Endothelial cell (in vitro differentiated cells): ENCODE measurements around the gene ZNF774. TPM values are rescaled to one million over a fixed set of nuclear protein-coding genes. Genes with fewer than 3 reads are reported as not detected.

ENCODE experiments used
- DNase-seq: peaks from one replicate; pipeline ENCODE4 v3.0.0; 2021; ENCODE audit warnings: low spot score
- H3K27ac Mint-ChIP-seq: one replicate; pipeline ENCODE4 v1.8.0; 2021; ENCODE audit warnings: mixed read lengths, inconsistent platforms; ENCODE audit not compliant: unreplicated experiment
- H3K27me3 Mint-ChIP-seq: one replicate; pipeline ENCODE4 v1.8.0; 2021; ENCODE audit warnings: mild to moderate bottlenecking, moderate library complexity, mixed read lengths, inconsistent platforms; ENCODE audit not compliant: unreplicated experiment
- H3K36me3 Mint-ChIP-seq: one replicate; pipeline ENCODE4 v1.8.0; 2021; ENCODE audit warnings: mild to moderate bottlenecking, low read depth, mixed read lengths, inconsistent platforms; ENCODE audit not compliant: unreplicated experiment
- H3K4me1 Mint-ChIP-seq: one replicate; pipeline ENCODE4 v1.8.0; 2021; ENCODE audit warnings: mild to moderate bottlenecking, mixed read lengths, inconsistent platforms; ENCODE audit not compliant: unreplicated experiment
- H3K4me3 Mint-ChIP-seq: one replicate; pipeline ENCODE4 v1.8.0; 2021; ENCODE audit warnings: mild to moderate bottlenecking, mixed read lengths, inconsistent platforms; ENCODE audit not compliant: unreplicated experiment
- H3K9me3 Mint-ChIP-seq: one replicate; pipeline ENCODE4 v1.8.0; 2021; ENCODE audit warnings: mixed read lengths, inconsistent platforms; ENCODE audit not compliant: unreplicated experiment
- CTCF ChIP-seq: fragments of 200-600 bp; sonication (generic); IDR thresholded peaks from one replicate; pipeline ENCODE4 v1.5.0; 2021; ENCODE audit warnings: antibody characterized with exemption; ENCODE audit not compliant: unreplicated experiment
- total RNA-seq: library from RNA; stranded (reverse); fragmentation: NEBNext Ultra II Directional; extraction: Animal tissue kit (Norgen Biotek cat#: 25700); gene quantifications from one replicate; pipeline ENCODE4 v1.2.1, GENCODE V29; 2021; ENCODE audit not compliant: unreplicated experiment

Gene ZNF774
- total RNA-seq, 1 donor from 2014 or later, result 4.1 TPM

- TF ChIP-seq CTCF, result no peak
- Mint-ChIP-seq H3K9me3 (no peaks in the 10 kb centered on the region), H3K27me3 (peaks cover 3% of the 10 kb centered on the region), H3K4me3 (no peak overlapping the region), H3K4me1 (no peaks in the 10 kb centered on the region), H3K27ac (no peak overlapping the region), H3K36me3 (peaks cover 3% of the 10 kb centered on the region)
- no peak for DNase-seq
Measured at GRCh38 chr15:90358124-90359033, 6.3 kb downstream of the ZNF774 start.

- H3K9me3 Mint-ChIP-seq, result no peaks in the 10 kb centered on the region
- TF ChIP-seq CTCF, result no peak
- no peak for DNase-seq
- H3K27ac Mint-ChIP-seq, result no peak overlapping the region
- H3K4me3 Mint-ChIP-seq, result no peak overlapping the region
- H3K27me3 Mint-ChIP-seq, result peaks cover 4% of the 10 kb centered on the region
- peaks cover 3% of the 10 kb centered on the region for H3K36me3 Mint-ChIP-seq
- H3K4me1 Mint-ChIP-seq, result no peaks in the 10 kb centered on the region
Measured at GRCh38 chr15:90360746-90361145, 8.7 kb downstream of the ZNF774 start.

DNA sequence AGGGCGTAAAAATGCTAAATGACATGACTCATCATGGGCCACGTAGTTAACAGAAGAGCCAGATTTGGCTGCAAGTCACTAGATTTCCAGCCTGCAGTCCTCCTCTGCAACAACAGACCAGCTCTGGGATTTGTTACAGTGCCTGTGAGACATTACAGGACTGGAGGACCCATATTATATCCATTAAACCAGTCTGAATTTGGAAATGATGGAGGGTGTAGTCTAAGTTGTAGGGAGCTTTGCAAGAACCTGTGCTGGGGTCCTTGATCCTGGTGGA lies 10.8 kb downstream of the ZNF774 start:
- no peaks in the 10 kb centered on the region for H3K4me1 Mint-ChIP-seq
- no peak overlapping the region for H3K4me3 Mint-ChIP-seq
- TF ChIP-seq CTCF, result no peak
- H3K9me3 Mint-ChIP-seq, result no peaks in the 10 kb centered on the region
- peaks cover 6% of the 10 kb centered on the region for H3K27me3 Mint-ChIP-seq
- no peak for DNase-seq
- H3K27ac Mint-ChIP-seq, result no peak overlapping the region
- H3K36me3 Mint-ChIP-seq, result peaks cover 3% of the 10 kb centered on the region

- Mint-ChIP-seq H3K4me3 (no peak overlapping the region), H3K27me3 (peaks cover 6% of the 10 kb centered on the region), H3K4me1 (no peaks in the 10 kb centered on the region), H3K9me3 (no peaks in the 10 kb centered on the region), H3K27ac (no peak overlapping the region), H3K36me3 (peaks cover 3% of the 10 kb centered on the region)
- DNase-seq, result no peak
- no peak for TF ChIP-seq CTCF
Measured at GRCh38 chr15:90364251-90364650, 12.2 kb downstream of the ZNF774 start.

- Mint-ChIP-seq H3K27ac (no peak overlapping the region), H3K36me3 (peaks cover 3% of the 10 kb centered on the region), H3K4me1 (peaks cover 4% of the 10 kb centered on the region), H3K4me3 (no peak overlapping the region), H3K27me3 (peaks cover 4% of the 10 kb centered on the region), H3K9me3 (no peaks in the 10 kb centered on the region)
- DNase-seq, result no peak
- no peak for TF ChIP-seq CTCF
Measured at GRCh38 chr15:90365414-90366055, 13.5 kb downstream of the ZNF774 start.
